ENCODE results near the gene JAG2.

Gene JAG2

GRCh38 chr14:105136401-105137322, 31.9 kb downstream of the JAG2 start:
- TF ChIP-seq POLR2A (IDR thresholded peaks at IDR 0.05; ENCODE audit: low read length), result no peak
- no peak for TF ChIP-seq GATA1 (IDR thresholded peaks at IDR 0.05; ENCODE audit: low read depth, low read length)
- no peak for DNase-seq

DNA sequence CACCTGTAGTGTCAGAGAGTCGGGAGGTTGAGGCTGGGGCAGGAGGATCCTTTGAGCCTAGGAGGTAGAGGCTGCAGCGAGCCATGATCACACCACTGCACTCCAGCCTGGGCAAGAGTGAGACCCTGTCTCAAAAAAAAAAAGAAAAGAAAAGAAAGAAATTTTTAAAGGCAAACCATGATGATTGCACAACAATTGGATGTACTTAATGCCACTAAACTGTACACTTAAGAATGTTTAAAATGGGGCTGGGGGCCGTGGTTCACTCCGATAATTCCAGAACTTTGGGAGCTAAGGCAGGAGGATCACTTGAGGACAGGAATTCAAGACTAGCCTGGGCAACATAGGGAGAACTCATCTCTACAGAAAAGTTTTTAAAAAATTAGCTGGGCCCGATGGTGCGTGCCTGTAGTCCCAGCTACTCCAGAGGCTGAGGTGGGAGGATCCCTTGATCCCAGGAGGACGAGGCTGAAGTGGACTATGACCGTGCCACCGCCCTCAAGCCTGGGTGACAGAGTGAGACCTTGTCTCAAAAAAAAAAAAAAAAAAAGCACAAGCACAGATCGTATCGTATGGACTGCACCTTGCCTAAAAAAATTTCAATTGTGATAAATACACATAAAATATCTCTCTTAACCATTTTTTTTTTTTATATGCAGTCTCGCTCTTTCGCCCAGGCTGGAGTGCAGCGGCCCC, 32.7 kb downstream of the JAG2 start:
- TF ChIP-seq POLR2A (IDR thresholded peaks at IDR 0.05; ENCODE audit: low read length), result no peak
- no peak for DNase-seq

GRCh38 chr14:105132921-105133654, 35.5 kb downstream of the JAG2 start:
- TF ChIP-seq POLR2A (IDR thresholded peaks at IDR 0.05; ENCODE audit: low read length), result no peak
- no peak for TF ChIP-seq GATA1 (IDR thresholded peaks at IDR 0.05; ENCODE audit: low read depth, low read length)
- no peak for DNase-seq

DNA sequence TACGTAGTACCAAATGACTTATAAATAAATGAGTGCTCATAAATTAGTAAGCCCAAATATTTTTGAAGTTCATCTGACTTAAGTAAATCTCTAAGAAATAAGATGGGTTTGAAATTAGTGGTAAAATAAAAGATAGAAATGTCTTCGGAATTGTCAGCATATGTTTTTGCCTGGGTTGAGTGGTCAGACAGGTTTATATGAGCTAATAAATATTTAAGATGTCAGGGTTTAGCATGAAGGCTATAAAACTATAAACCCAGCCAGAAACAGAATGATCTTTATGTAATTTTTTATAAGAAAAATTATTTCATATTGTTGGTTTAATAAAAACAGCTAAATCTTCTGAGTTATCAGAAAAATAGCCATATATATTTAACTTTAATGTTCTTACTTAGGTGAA, 37.3 kb downstream of the JAG2 start:
- no peak for DNase-seq
- TF ChIP-seq POLR2A (IDR thresholded peaks at IDR 0.05; ENCODE audit: low read length) (no peak), GATA1 (IDR thresholded peaks at IDR 0.05; ENCODE audit: low read depth, low read length) (no peak)

- DNase-seq, result no peak
- TF ChIP-seq GATA1 (IDR thresholded peaks at IDR 0.05; ENCODE audit: low read depth, low read length) (no peak), POLR2A (IDR thresholded peaks at IDR 0.05; ENCODE audit: low read length) (no peak)
These were observed 40.5 kb downstream of the JAG2 start for GRCh38 chr14:105128059-105128458.

GRCh38 chr14:105126981-105127329, 41.6 kb downstream of the JAG2 start:
- no peak for TF ChIP-seq POLR2A (IDR thresholded peaks at IDR 0.05; ENCODE audit: low read length)
- TF ChIP-seq GATA1 (IDR thresholded peaks at IDR 0.05; ENCODE audit: low read depth, low read length), result no peak
- DNase-seq, result no peak

GRCh38 chr14:105126126-105126980, 42.2 kb downstream of the JAG2 start:
- no peak for DNase-seq
- TF ChIP-seq GATA1 (IDR thresholded peaks at IDR 0.05; ENCODE audit: low read depth, low read length) (no peak), POLR2A (IDR thresholded peaks at IDR 0.05; ENCODE audit: low read length) (no peak)

DNA sequence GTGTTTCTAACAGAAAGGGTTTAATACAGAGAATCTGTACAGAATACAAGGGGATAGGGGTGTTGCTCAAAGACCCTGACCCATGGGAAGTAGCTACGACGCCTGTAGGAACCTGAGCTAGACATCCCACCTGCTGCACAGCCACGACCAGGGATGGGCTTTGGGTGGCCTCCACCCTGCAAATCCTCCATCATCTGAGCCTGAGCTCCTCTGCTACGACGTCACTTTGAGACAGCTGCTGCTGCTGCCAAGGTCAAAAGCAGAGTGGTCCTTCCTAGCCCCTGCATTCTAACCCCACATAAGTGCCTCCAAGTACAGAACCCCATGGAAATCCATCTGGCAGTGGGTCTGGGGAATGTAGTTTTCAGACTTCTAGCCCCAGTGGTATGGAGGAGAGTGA, 43.8 kb downstream of the JAG2 start:
- no peak for DNase-seq
- TF ChIP-seq GATA1 (IDR thresholded peaks at IDR 0.05; ENCODE audit: low read depth, low read length) (no peak), POLR2A (IDR thresholded peaks at IDR 0.05; ENCODE audit: low read length) (no peak)

- TF ChIP-seq GATA1 (IDR thresholded peaks at IDR 0.05; ENCODE audit: low read depth, low read length) (no peak), POLR2A (IDR thresholded peaks at IDR 0.05; ENCODE audit: low read length) (no peak)
These were observed 44.4 kb downstream of the JAG2 start for GRCh38 chr14:105123981-105124765.

DNA sequence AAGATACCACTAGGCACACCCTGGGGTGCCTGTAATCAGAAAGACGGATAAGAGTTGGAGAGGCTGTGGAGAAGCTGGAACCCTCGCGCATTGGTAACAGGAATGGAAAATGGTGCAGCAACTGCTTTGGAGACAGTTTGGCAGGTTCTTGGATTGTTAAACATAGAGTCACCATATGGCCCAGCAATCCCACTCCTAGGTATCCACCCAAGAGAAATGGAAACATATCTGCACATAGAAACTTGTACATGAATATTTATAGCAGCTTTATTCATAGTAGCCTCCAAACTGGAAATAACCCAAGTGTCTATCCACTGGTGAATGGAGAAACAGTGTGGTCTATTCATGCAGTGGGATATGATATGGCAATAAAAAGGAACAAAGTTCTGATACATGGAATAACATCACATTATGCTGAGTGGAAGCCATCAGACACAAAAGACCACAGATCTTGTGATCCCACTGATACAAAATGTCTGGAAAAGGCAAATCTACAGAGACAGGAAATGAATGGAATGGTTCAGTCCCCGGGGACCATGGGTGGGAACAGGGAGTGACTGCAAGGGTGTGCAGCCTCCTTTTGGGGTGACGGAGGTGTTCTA, 45.4 kb downstream of the JAG2 start:
- DNase-seq, result no peak
- no peak for TF ChIP-seq POLR2A (IDR thresholded peaks at IDR 0.05; ENCODE audit: low read length)
- TF ChIP-seq GATA1 (IDR thresholded peaks at IDR 0.05; ENCODE audit: low read depth, low read length), result no peak

More at GRCh38 chr14:105123981-105124765, 44.4 kb downstream of the JAG2 start:
- no peak for DNase-seq

- no peak for DNase-seq
- TF ChIP-seq GATA1 (IDR thresholded peaks at IDR 0.05; ENCODE audit: low read depth, low read length), result no peak
These were observed 48.5 kb downstream of the JAG2 start for GRCh38 chr14:105120056-105120455.

- no peak for DNase-seq
- no peak for TF ChIP-seq POLR2A (IDR thresholded peaks at IDR 0.05; ENCODE audit: low read length)
- no peak for TF ChIP-seq GATA1 (IDR thresholded peaks at IDR 0.05; ENCODE audit: low read depth, low read length)
These were observed 49.1 kb downstream of the JAG2 start for GRCh38 chr14:105119408-105120025.

Measured in erythroblast (primary cell).